ENCODE data around the gene RHOXF2B. TPM values are rescaled to one million over a fixed set of nuclear protein-coding genes. Genes with fewer than 3 reads are reported as not detected.
"Not testable (repeated sequence)": the region's sequence is repeated elsewhere in the genome, so short reads cannot be mapped to it uniquely, and the experiment has no call there.

The RHOXF2B gene
- not detected for total RNA-seq

- H3K36me3 ChIP-seq; H3K27me3 ChIP-seq; H3K4me3 ChIP-seq; H3K27ac ChIP-seq; DNase-seq (ENCODE audit: extremely low spot score in 2 of 2); intact Hi-C loops (cut with DNase I); H3K4me1 ChIP-seq; H3K9me3 ChIP-seq: not testable (repeated sequence)
Measured at GRCh38 chrX:120077590-120077989, at the start of gene RHOXF2B. Gene RHOXF2B, minus strand, starts transcription at chrX:120077690. Its CDS starts 138 bp downstream, at chrX:120077552.

GRCh38 chrX:120125444-120125843, 48.0 kb upstream of the RHOXF2B start:
- no peak for DNase-seq (ENCODE audit: extremely low spot score in 2 of 2)
- Histone ChIP-seq H3K27ac (no peak overlapping the region), H3K4me3 (no peak overlapping the region), H3K4me1 (no peaks in the 10 kb centered on the region), H3K36me3 (no peaks in the 10 kb centered on the region), H3K9me3 (no peaks in the 10 kb centered on the region), H3K27me3 (no peaks in the 10 kb centered on the region)
- no peak for TF ChIP-seq CTCF (IDR thresholded peaks at IDR 0.05)
- TF ChIP-seq POLR2A (IDR thresholded peaks at IDR 0.05): no peak
- no peak for TF ChIP-seq POLR2AphosphoS5 (IDR thresholded peaks at IDR 0.05; ENCODE audit: insufficient read depth in 1 of 2, low read depth in 1 of 2)
- intact Hi-C loops (cut with DNase I): no loop called here

- Histone ChIP-seq H3K27me3 (no peaks in the 10 kb centered on the region), H3K4me3 (no peak overlapping the region), H3K27ac (no peak overlapping the region), H3K36me3 (no peaks in the 10 kb centered on the region), H3K4me1 (no peaks in the 10 kb centered on the region), H3K9me3 (no peaks in the 10 kb centered on the region)
- TF ChIP-seq POLR2AphosphoS5 (IDR thresholded peaks at IDR 0.05; ENCODE audit: insufficient read depth in 1 of 2, low read depth in 1 of 2): no peak
- no peak for TF ChIP-seq POLR2A (IDR thresholded peaks at IDR 0.05)
- TF ChIP-seq CTCF (IDR thresholded peaks at IDR 0.05): no peak
- intact Hi-C loops (cut with DNase I): no loop called here
- DNase-seq (ENCODE audit: extremely low spot score in 2 of 2): no peak
Measured at GRCh38 chrX:120120223-120120622, 42.7 kb upstream of the RHOXF2B start.

- no peak within 1 kb of the TSS for H3K27ac ChIP-seq
- intact Hi-C loops (cut with DNase I): no loop called here
- TF ChIP-seq POLR2AphosphoS5 (IDR thresholded peaks at IDR 0.05; ENCODE audit: insufficient read depth in 1 of 2, low read depth in 1 of 2): no peak
- no peak for TF ChIP-seq CTCF (IDR thresholded peaks at IDR 0.05)
- no peak for TF ChIP-seq POLR2A (IDR thresholded peaks at IDR 0.05)
- H3K4me1 ChIP-seq: no peaks in the 10 kb centered on the region
- H3K36me3 ChIP-seq: no peaks in the 10 kb centered on the region
- no peaks in the 10 kb centered on the region for H3K27me3 ChIP-seq
- no peaks in the 10 kb centered on the region for H3K9me3 ChIP-seq
- no peak for DNase-seq (ENCODE audit: extremely low spot score in 2 of 2)
- H3K4me3 ChIP-seq: no peak within 1 kb of the TSS
Measured at GRCh38 chrX:120115438-120115963, 38.0 kb upstream of the RHOXF2B start, which contains the start of gene RHOXF1. Gene RHOXF1, minus strand, starts transcription at chrX:120115913. Its CDS starts 51 bp downstream, at chrX:120115862.

- TF ChIP-seq CTCF (IDR thresholded peaks at IDR 0.05) (no peak), POLR2A (IDR thresholded peaks at IDR 0.05) (no peak), POLR2AphosphoS5 (IDR thresholded peaks at IDR 0.05; ENCODE audit: insufficient read depth in 1 of 2, low read depth in 1 of 2) (no peak)
- intact Hi-C loops (cut with DNase I): no loop called here
- Histone ChIP-seq H3K36me3 (no peaks in the 10 kb centered on the region), H3K9me3 (no peaks in the 10 kb centered on the region), H3K27me3 (no peaks in the 10 kb centered on the region), H3K27ac (no peak overlapping the region), H3K4me1 (no peaks in the 10 kb centered on the region), H3K4me3 (no peak overlapping the region)
- no peak for DNase-seq (ENCODE audit: extremely low spot score in 2 of 2)
Measured at GRCh38 chrX:120111611-120112010, 34.1 kb upstream of the RHOXF2B start.
